GM12878 (cell line): Measurements from ENCODE around the gene GPR18. TPM values are rescaled to one million over a fixed set of nuclear protein-coding genes. Genes with fewer than 3 reads are reported as not detected.
"Not testable (repeated sequence)": the region's sequence is repeated elsewhere in the genome, so short reads cannot be mapped to it uniquely, and the experiment has no call there.

Source experiments
- ATAC-seq: fragments of 200-7000 bp; cut with Tn5 transposase; 3 replicates; pipeline ENCODE4 v1.9.1; 2020; ENCODE audit warnings: mild to moderate bottlenecking, moderate library complexity
- BruUV-seq: library from RNA; stranded (reverse); fragments of 400-500 nt; replicated peaks from 2 replicates; lab custom pipeline; 2021; lab: Mats Ljungman, UMichigan
- CTCF ChIA-PET: fragments of 300-600 bp; sonication (Branson Sonifier 250); formaldehyde crosslinking; extraction: SDS; loops from one replicate; lab custom pipeline; 2021; ENCODE audit warnings: inconsistent platforms; lab: Yijun Ruan, JAX
- POLR2A ChIA-PET: fragments of 350-600 bp; formaldehyde crosslinking; extraction: SDS; loops from one replicate; lab custom pipeline; 2021; ENCODE audit warnings: inconsistent platforms; lab: Charles Lee
- RAD21 ChIA-PET: fragments of 300-600 bp; sonication (Branson Sonifier 250); formaldehyde crosslinking; loops from one replicate; lab custom pipeline; 2023; ENCODE audit warnings: antibody characterized with exemption; ENCODE audit not compliant: unreplicated experiment; lab: Charles Lee
- SMC1A ChIA-PET: fragments of 300-600 bp; sonication (Branson Sonifier 250); formaldehyde crosslinking; loops from one replicate; lab custom pipeline; 2023; ENCODE audit not compliant: unreplicated experiment, uncharacterized antibody; lab: Charles Lee
- DNase-seq: peaks from one replicate; pipeline ENCODE4 v3.0.0-alpha.2; 2011; ENCODE audit warnings: low read depth, low spot score
- FAIRE-seq: peaks from 3 replicates; lab custom pipeline; 2011; peaks lifted over from hg19 to GRCh38; lab: Jason Lieb, UNC
- H2AFZ ChIP-seq: 2 replicates; pipeline ENCODE4 v1.6.0; 2011; ENCODE audit warnings: low read depth, low read length, control low read depth; ENCODE audit not compliant: control insufficient read depth
- H3K27ac ChIP-seq: 2 replicates; pipeline ENCODE4 v1.5.1; 2011; ENCODE audit warnings: control low read depth; ENCODE audit not compliant: control insufficient read depth, insufficient read depth
- H3K27me3 ChIP-seq, 2 experiments: replicated peaks in 1 of 2; 2 replicates each; pipeline versions ENCODE4 v1.6.0 to v1.6.1; 2011; ENCODE audit warnings: low read length in 1 of 2; ENCODE audit not compliant: control insufficient read depth in 2 of 2, insufficient read depth in 2 of 2
- H3K36me3 ChIP-seq, 2 experiments: 2 replicates each; pipeline ENCODE4 v1.5.1; 2011; ENCODE audit warnings: low read length in 1 of 2; ENCODE audit not compliant: control insufficient read depth in 2 of 2, insufficient read depth in 2 of 2
- H3K4me1 ChIP-seq: 2 replicates; pipeline ENCODE4 v1.6.1; 2011; ENCODE audit warnings: mild to moderate bottlenecking, low read length, moderate library complexity, mixed read lengths; ENCODE audit not compliant: control insufficient read depth, insufficient read depth
- H3K4me2 ChIP-seq: 2 replicates; pipeline ENCODE4 v1.6.0; 2011; ENCODE audit warnings: control low read depth; ENCODE audit not compliant: control insufficient read depth, insufficient read depth
- H3K4me3 ChIP-seq: fragments of 200-600 bp; sonication (generic); 2 replicates; pipeline ENCODE4 v1.5.1; 2016
- H3K79me2 ChIP-seq: 2 replicates; pipeline ENCODE4 v1.6.0; 2011; ENCODE audit warnings: low read length; ENCODE audit not compliant: control insufficient read depth, insufficient read depth
- H3K9ac ChIP-seq: 2 replicates; pipeline ENCODE4 v1.8.0; 2011; ENCODE audit warnings: low read length, control low read depth, mixed read lengths; ENCODE audit not compliant: control insufficient read depth, insufficient read depth
- H3K9me3 ChIP-seq: replicated peaks from 3 replicates; pipeline ENCODE4 v1.5.1; 2011; ENCODE audit warnings: mild to moderate bottlenecking, low read length; ENCODE audit not compliant: control insufficient read depth, insufficient read depth
- H4K20me1 ChIP-seq: 2 replicates; pipeline ENCODE4 v1.6.0; 2011; ENCODE audit not compliant: control insufficient read depth, insufficient read depth
- CHD2 ChIP-seq: IDR thresholded peaks from 2 replicates; pipeline ENCODE4 v1.6.1; 2011; ENCODE audit warnings: low read depth, low read length, improper control_type of control experiment, borderline replicate concordance
- HDAC2 ChIP-seq: fragments of 200-600 bp; sonication (generic); IDR thresholded peaks from 2 replicates; pipeline ENCODE4 v1.6.1; 2017
- PAX5 ChIP-seq: IDR thresholded peaks from 2 replicates; pipeline ENCODE4 v1.6.1; 2011; ENCODE audit warnings: low read depth, low read length, borderline replicate concordance
- WGBS: methylation state at CpG from one replicate; pipeline ENCODE4 v1.1.6; 2016; ENCODE audit warnings: low lambda C conversion rate; ENCODE audit not compliant: insufficient replicate concordance, insufficient coverage; ENCODE audit errors: missing lambda C conversion rate; 5-methylcytosine and 5-hydroxymethylcytosine counted together
- in situ Hi-C: fragments of 300-500 bp; cut with MboI; formaldehyde crosslinking; loops from 9 replicates; pipeline ENCODE4 v1.14.3; 2018; ENCODE audit warnings: mixed read lengths
- intact Hi-C: fragments of 100-400 bp; cut with micrococcal nuclease; formaldehyde crosslinking; loops from one replicate; pipeline ENCODE4 v1.14.2; 2022; ENCODE audit not compliant: unreplicated experiment
- polyA plus RNA-seq, 11 experiments: library from polyadenylated mRNA; depleted of rRNA in 4 of 11; unstranded in 6 of 11; stranded (reverse) in 5 of 11; fragments of >200 nt; fragmentation: Nextera tagmentation in 4 of 11; fragmentation: Illumina TruSeq in 1 of 11; extraction: Ambion mirVana in 4 of 11; extraction: Trizol in 1 of 11; gene quantifications; 1 replicate in 1 of 11; 2 replicates in 10 of 11; pipeline versions ENCODE4 v1.2.1 to v1.2.3, GENCODE V29; 2011 to 2016; ENCODE audit warnings: inconsistent platforms in 2 of 11, missing spikeins in 2 of 11, low read depth in 1 of 11
- total RNA-seq, 4 experiments: library from RNA; depleted of rRNA in 3 of 4; stranded (reverse); fragments of >200 nt in 3 of 4; fragmentation: Illumina TruSeq in 1 of 4; extraction: Trizol in 1 of 4; gene quantifications; 2 replicates each; pipeline versions ENCODE4 v1.2.1 to v1.2.3, GENCODE V29; 2013 to 2021
- TF ChIP-seq, protein P1 (sequence below): fragments of 450-650 bp; formaldehyde crosslinking; IDR thresholded peaks from 2 replicates; pipeline ENCODE4 v1.5.0; 2022; ENCODE audit warnings: mild to moderate bottlenecking, missing genetic modification characterization
- TF ChIP-seq, protein P2 (sequence below): fragments of 450-650 bp; IDR thresholded peaks from 2 replicates; pipeline ENCODE4 v1.6.1; 2016; ENCODE audit warnings: mild to moderate bottlenecking

The GPR18 gene
- total and polyA plus RNA-seq, 10 of the 15 experiments (the other 5 are each of a cell fraction or from before 2014, with no cell fraction given), result 3.3 to 12.9 (median 5.2) TPM

DNA sequence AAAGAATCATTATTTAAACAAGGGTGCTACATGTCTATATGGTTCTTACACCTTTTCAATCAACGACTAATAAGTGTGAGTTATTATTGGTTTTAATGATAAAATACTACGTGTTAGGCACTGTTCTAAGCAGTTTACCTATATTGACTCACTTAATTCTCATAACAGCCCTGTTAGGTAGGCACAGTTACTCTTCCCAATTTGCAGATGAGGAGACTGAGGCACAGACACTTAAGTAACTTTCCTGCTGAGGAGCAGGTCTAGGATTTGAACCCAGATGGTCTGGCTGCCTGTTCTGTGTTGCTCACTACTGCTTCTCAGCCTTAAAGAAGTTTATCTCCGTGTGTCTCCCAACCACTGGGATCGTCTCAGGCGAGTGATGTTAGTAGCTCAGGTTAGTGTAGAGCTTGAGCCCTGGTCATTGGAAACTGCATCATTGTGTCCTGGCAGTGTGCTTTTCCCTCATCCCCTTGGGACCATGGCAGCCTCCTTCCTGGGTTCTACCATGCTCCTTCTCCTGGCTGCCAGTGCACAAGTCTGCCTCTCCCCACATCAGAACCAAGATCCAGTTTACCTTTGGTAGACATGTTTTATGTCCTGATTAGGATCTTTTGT lies 46.7 kb downstream of the GPR18 start:
- peaks cover 15% of the 10 kb centered on the region for H3K4me1 ChIP-seq
- ChIA-PET SMC1A (no interaction called here), RAD21 (no interaction called here)

DNA sequence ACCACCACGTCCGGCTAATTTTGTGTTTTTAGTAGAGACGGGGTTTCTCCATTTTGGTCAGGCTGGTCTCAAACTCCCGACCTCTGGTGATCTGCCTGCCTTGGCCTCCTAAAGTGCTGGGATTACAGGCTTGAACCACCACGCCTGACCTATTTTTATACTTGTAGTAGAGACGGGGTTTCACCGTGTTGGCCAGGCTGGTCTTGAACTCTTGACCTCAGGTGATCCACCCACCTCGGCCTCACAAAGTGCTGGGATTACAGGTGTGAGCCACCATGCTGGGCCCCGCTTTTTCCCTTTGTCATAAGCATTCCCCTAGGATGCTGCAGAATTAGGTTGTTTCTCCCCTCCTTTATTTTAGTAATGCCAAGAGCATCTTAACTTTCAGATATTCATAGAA lies 47.6 kb downstream of the GPR18 start:
- 91% methylated on average over 9 of the region's 9 CpGs for WGBS
- H3K79me2 ChIP-seq, result peaks cover 42% of the 10 kb centered on the region
- H2AFZ ChIP-seq, ATAC-seq, H3K27ac ChIP-seq, RAD21 ChIA-PET, FAIRE-seq, POLR2A ChIA-PET, H3K36me3 ChIP-seq, H3K27me3 ChIP-seq, SMC1A ChIA-PET, in situ Hi-C loops, H3K9ac ChIP-seq, DNase-seq, H3K4me2 ChIP-seq, H3K9me3 ChIP-seq, BruUV-seq, intact Hi-C loops, H3K4me3 ChIP-seq: not testable (repeated sequence)
- CTCF ChIA-PET, result interaction anchor here (0.6 kb wide), 1 partner anchor 23 kb away, joined by 3 read pairs; no protein-coding TSS in a partner anchor
- peaks cover 20% of the 10 kb centered on the region for H3K4me1 ChIP-seq
- peaks cover 16% of the 10 kb centered on the region for H4K20me1 ChIP-seq

More for the DNA sequence above, 46.7 kb downstream of the GPR18 start:
- Histone ChIP-seq H3K36me3 (no peaks in the 10 kb centered on the region; a peak in 1 of 4 replicates), H3K9ac (no peak overlapping the region), H3K9me3 (no peaks in the 10 kb centered on the region), H3K27ac (no peak overlapping the region), H3K27me3 (no peaks in the 10 kb centered on the region), H2AFZ (no peak overlapping the region), H4K20me1 (peaks cover 7% of the 10 kb centered on the region), H3K79me2 (peaks cover 36% of the 10 kb centered on the region), H3K4me2 (no peak overlapping the region), H3K4me3 (no peak overlapping the region)
- WGBS, result 99% methylated on average over 5 of the region's 5 CpGs
- DNase-seq (no peak), FAIRE-seq (no peak), ATAC-seq (no peak)
- in situ Hi-C loops, result no loop called here
- ChIA-PET POLR2A (interaction anchor here (0.5 kb wide), 1 partner anchor 845 kb away, joined by 3 read pairs; no protein-coding TSS in a partner anchor), CTCF (no interaction called here)
- intact Hi-C loops, result no loop called here
- TF ChIP-seq, protein P1, sequence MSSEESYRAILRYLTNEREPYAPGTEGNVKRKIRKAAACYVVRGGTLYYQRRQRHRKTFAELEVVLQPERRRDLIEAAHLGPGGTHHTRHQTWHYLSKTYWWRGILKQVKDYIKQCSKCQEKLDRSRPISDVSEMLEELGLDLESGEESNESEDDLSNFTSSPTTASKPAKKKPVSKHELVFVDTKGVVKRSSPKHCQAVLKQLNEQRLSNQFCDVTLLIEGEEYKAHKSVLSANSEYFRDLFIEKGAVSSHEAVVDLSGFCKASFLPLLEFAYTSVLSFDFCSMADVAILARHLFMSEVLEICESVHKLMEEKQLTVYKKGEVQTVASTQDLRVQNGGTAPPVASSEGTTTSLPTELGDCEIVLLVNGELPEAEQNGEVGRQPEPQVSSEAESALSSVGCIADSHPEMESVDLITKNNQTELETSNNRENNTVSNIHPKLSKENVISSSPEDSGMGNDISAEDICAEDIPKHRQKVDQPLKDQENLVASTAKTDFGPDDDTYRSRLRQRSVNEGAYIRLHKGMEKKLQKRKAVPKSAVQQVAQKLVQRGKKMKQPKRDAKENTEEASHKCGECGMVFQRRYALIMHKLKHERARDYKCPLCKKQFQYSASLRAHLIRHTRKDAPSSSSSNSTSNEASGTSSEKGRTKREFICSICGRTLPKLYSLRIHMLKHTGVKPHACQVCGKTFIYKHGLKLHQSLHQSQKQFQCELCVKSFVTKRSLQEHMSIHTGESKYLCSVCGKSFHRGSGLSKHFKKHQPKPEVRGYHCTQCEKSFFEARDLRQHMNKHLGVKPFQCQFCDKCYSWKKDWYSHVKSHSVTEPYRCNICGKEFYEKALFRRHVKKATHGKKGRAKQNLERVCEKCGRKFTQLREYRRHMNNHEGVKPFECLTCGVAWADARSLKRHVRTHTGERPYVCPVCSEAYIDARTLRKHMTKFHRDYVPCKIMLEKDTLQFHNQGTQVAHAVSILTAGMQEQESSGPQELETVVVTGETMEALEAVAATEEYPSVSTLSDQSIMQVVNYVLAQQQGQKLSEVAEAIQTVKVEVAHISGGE, result no peak
- no peak for TF ChIP-seq CHD2
- no peak for TF ChIP-seq PAX5
- TF ChIP-seq, protein P2, sequence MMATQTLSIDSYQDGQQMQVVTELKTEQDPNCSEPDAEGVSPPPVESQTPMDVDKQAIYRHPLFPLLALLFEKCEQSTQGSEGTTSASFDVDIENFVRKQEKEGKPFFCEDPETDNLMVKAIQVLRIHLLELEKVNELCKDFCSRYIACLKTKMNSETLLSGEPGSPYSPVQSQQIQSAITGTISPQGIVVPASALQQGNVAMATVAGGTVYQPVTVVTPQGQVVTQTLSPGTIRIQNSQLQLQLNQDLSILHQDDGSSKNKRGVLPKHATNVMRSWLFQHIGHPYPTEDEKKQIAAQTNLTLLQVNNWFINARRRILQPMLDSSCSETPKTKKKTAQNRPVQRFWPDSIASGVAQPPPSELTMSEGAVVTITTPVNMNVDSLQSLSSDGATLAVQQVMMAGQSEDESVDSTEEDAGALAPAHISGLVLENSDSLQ, result no peak
- no peak for TF ChIP-seq HDAC2
- BruUV-seq, result no TSS peak
